ENCODE results near the gene OSBPL9.

GRCh38 chr1:51731998-51732397 is 115.1 kb downstream of the OSBPL9 start:
- no peak for TF ChIP-seq CTCF (IDR thresholded peaks at IDR 0.05; ENCODE audit: poor library complexity)
- no peak for TF ChIP-seq EZH2 (IDR thresholded peaks at IDR 0.05; ENCODE audit: borderline replicate concordance)
- TF ChIP-seq EZH2phosphoT487 (IDR thresholded peaks at IDR 0.05; ENCODE audit: low read depth, severe bottlenecking, unreplicated experiment), result no peak
